ENCODE measurements around the gene RAPGEF2. TPM values are rescaled to one million over a fixed set of nuclear protein-coding genes. Genes with fewer than 3 reads are reported as not detected.

RAPGEF2 gene
- total and polyA plus RNA-seq, 8 donors = 3.3 to 78.1 (median 37.2) TPM

- no peak for DNase-seq
- H3K27ac ChIP-seq = peak overlapping the region in 2 of 5 donors; percentile 21 to 55
- WGBS, 5 donors = 75 to 87% (median 80%) methylated on average over 5 of the region's 5 CpGs
- H3K4me1 ChIP-seq = peaks cover 7 to 32% (median 18%) of the 10 kb centered on the region in 4 donors
- H3K9me3 ChIP-seq = no peaks in the 10 kb centered on the region
- intact Hi-C loops (cut with DNase I; ENCODE audit: low total_unique reads) = no loop called here
- no peaks in the 10 kb centered on the region for H3K27me3 ChIP-seq
- no peaks in the 10 kb centered on the region for H3K36me3 ChIP-seq
- H3K4me3 ChIP-seq = peak overlapping the region in 1 of 4 donors; percentile 4
- no peak for TF ChIP-seq EP300 (IDR thresholded peaks at IDR 0.05)
- TF ChIP-seq POLR2AphosphoS5 (IDR thresholded peaks at IDR 0.05) = no peak
- no peak for TF ChIP-seq CTCF (IDR thresholded peaks at IDR 0.05)
- no peak for TF ChIP-seq POLR2A (IDR thresholded peaks at IDR 0.05)
These were observed 165.0 kb downstream of the RAPGEF2 start for GRCh38 chr4:159267869-159268285.

DNA sequence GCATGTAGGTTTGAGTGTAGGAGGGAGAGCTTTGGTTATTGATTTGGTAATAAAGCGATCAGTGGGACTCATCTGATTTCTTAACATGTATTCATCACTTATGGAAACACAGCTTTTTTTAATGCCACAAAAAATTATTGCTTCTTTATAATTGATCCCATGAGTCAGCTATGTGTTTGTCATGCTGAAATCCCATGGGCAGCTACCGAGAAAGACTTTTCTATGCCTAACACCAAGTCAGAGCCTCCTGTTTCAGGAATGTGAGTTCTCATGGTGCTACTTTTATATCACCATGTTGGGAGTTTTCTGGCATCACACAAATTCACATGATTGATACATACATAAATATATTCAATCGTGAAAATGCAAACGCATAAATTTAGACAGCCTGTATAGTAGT is 165.7 kb downstream of the RAPGEF2 start:
- no peaks in the 10 kb centered on the region for H3K9me3 ChIP-seq
- no peak overlapping the region for H3K27ac ChIP-seq
- H3K4me3 ChIP-seq = no peak overlapping the region
- 78 to 93% (median 87%) methylated on average over 4 of the region's 4 CpGs for WGBS, 5 donors
- TF ChIP-seq POLR2AphosphoS5 (IDR thresholded peaks at IDR 0.05) (no peak), POLR2A (IDR thresholded peaks at IDR 0.05) (no peak), CTCF (IDR thresholded peaks at IDR 0.05) (no peak), EP300 (IDR thresholded peaks at IDR 0.05) (no peak)
- H3K36me3 ChIP-seq = no peaks in the 10 kb centered on the region
- DNase-seq = no peak
- intact Hi-C loops (cut with DNase I; ENCODE audit: low total_unique reads) = no loop called here
- H3K4me1 ChIP-seq = peaks cover 7 to 40% (median 23%) of the 10 kb centered on the region in 4 donors
- no peaks in the 10 kb centered on the region for H3K27me3 ChIP-seq

DNA sequence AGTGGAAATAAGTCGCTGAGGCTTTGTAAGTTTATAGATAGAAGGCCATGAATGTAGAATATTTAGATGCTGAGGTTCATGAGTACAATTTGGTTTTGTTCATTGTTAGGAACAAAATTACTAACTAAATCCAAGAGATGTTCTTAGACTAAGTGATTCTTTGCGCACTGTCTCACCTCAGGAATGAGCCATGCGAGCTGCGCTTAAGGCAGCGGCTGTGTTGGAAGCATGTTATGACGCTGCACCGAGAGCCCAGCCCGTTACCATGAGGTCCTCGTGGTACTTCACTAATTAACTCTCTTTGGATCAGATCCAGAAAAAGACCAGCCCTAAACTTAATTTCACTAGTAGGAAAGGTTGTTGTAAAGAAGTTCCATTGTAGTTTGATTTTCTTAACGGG is 166.2 kb downstream of the RAPGEF2 start:
- DNase-seq = no peak
- H3K9me3 ChIP-seq = no peaks in the 10 kb centered on the region
- peaks cover 7 to 43% (median 27%) of the 10 kb centered on the region in 4 donors for H3K4me1 ChIP-seq
- H3K27me3 ChIP-seq = no peaks in the 10 kb centered on the region
- no peaks in the 10 kb centered on the region for H3K36me3 ChIP-seq
- intact Hi-C loops (cut with DNase I; ENCODE audit: low total_unique reads) = no loop called here
- no peak overlapping the region for H3K27ac ChIP-seq
- no peak overlapping the region for H3K4me3 ChIP-seq
- no peak for TF ChIP-seq CTCF (IDR thresholded peaks at IDR 0.05)
- TF ChIP-seq POLR2A (IDR thresholded peaks at IDR 0.05) = no peak
- TF ChIP-seq POLR2AphosphoS5 (IDR thresholded peaks at IDR 0.05) = no peak
- no peak for TF ChIP-seq EP300 (IDR thresholded peaks at IDR 0.05)
- WGBS, 5 donors = 89 to 95% (median 94%) methylated on average over 10 of the region's 10 CpGs

DNA sequence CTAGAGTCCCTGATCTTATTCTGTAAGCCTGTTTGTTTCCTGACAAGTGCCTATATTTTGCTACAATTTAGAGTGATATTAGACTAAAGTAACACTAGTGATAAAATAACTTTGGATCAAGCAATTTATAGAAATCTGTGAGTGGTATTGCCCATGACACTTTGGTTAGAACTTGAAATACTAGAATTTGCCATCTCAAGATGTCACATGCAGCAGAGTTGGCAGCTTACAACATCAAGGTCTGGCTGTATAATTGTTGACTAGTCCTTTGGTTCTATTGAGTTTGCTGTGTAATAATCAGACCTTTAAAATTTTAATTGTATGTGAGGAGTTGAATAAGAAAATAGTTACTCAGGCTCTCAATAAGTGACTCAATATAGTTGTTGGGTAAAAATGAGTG is 167.1 kb downstream of the RAPGEF2 start:
- Histone ChIP-seq H3K4me1 (peaks cover 7 to 45% (median 29%) of the 10 kb centered on the region in 4 donors), H3K4me3 (no peak overlapping the region), H3K27me3 (no peaks in the 10 kb centered on the region), H3K27ac (no peak overlapping the region), H3K36me3 (no peaks in the 10 kb centered on the region), H3K9me3 (no peaks in the 10 kb centered on the region)
- no peak for DNase-seq
- TF ChIP-seq EP300 (IDR thresholded peaks at IDR 0.05) (no peak), POLR2A (IDR thresholded peaks at IDR 0.05) (no peak), POLR2AphosphoS5 (IDR thresholded peaks at IDR 0.05) (no peak), CTCF (IDR thresholded peaks at IDR 0.05) (no peak)
- intact Hi-C loops (cut with DNase I; ENCODE audit: low total_unique reads) = no loop called here

Data from stomach (tissue), 9 donors.